HepG2 (cell line): ENCODE results near the gene DDX19B. TPM values are rescaled to one million over a fixed set of nuclear protein-coding genes. Genes with fewer than 3 reads are reported as not detected.
A peak's percentile ranks its signal among the peaks of the same experiment; 100 is the strongest.

Experiments used
- ATF3 ChIP-seq: sonication (generic); formaldehyde crosslinking; IDR thresholded peaks from 2 replicates; pipeline ENCODE4 v1.4.0; 2020; ENCODE audit warnings: missing genetic modification reagents
- CBX2 ChIP-seq, 2 experiments: fragments of 200-600 bp in 1 of 2; sonication (generic); formaldehyde crosslinking in 1 of 2; IDR thresholded peaks; 2 replicates each; pipeline versions ENCODE4 v1.7.0 to v1.8.1; 2018 to 2022; ENCODE audit warnings: low read depth in 2 of 2, low read length in 1 of 2, mild to moderate bottlenecking in 1 of 2, missing genetic modification reagents in 1 of 2
- HCFC1 ChIP-seq: fragments of 150-350 bp; IDR thresholded peaks from 2 replicates; pipeline ENCODE4 v1.6.1; 2014; ENCODE audit warnings: low read depth, low read length
- HNF4A ChIP-seq: sonication (generic); formaldehyde crosslinking; IDR thresholded peaks from 2 replicates; pipeline ENCODE4 v1.4.0; 2020; ENCODE audit warnings: missing genetic modification reagents
- MTA3 ChIP-seq: sonication (generic); formaldehyde crosslinking; IDR thresholded peaks from 2 replicates; pipeline ENCODE4 v1.4.0; 2020; ENCODE audit warnings: missing genetic modification reagents
- MTERF4 ChIP-seq: sonication (generic); formaldehyde crosslinking; IDR thresholded peaks from 2 replicates; pipeline ENCODE4 v1.8.0; 2023; ENCODE audit warnings: mild to moderate bottlenecking, missing genetic modification reagents
- MXD1 ChIP-seq: sonication (generic); formaldehyde crosslinking; IDR thresholded peaks from 2 replicates; pipeline ENCODE4 v1.4.0; 2020; ENCODE audit warnings: mild to moderate bottlenecking, missing genetic modification reagents
- NFAT5 ChIP-seq: sonication (generic); formaldehyde crosslinking; IDR thresholded peaks from 2 replicates; pipeline ENCODE4 v1.4.0; 2020; ENCODE audit warnings: missing genetic modification reagents
- NFKBIZ ChIP-seq: IDR thresholded peaks from 2 replicates; pipeline ENCODE4 v1.6.1; 2018; ENCODE audit warnings: missing genetic modification reagents, missing compliant biosample characterization
- NR1H2 ChIP-seq: sonication (generic); formaldehyde crosslinking; IDR thresholded peaks from 2 replicates; pipeline ENCODE4 v1.8.1; 2022; ENCODE audit warnings: low read depth, missing genetic modification reagents, borderline replicate concordance
- RFX1 ChIP-seq: fragments of 450-650 bp; IDR thresholded peaks from 2 replicates; pipeline ENCODE4 v1.6.1; 2017
- SAFB2 ChIP-seq: sonication (generic); formaldehyde crosslinking; IDR thresholded peaks from 2 replicates; pipeline ENCODE4 v1.5.1; 2020; ENCODE audit warnings: missing genetic modification reagents, low read depth, mild to moderate bottlenecking, borderline replicate concordance
- SMAD3 ChIP-seq: sonication (generic); formaldehyde crosslinking; IDR thresholded peaks from 2 replicates; pipeline ENCODE4 v1.4.0; 2020; ENCODE audit warnings: missing genetic modification reagents
- ZBTB20 ChIP-seq: sonication (generic); formaldehyde crosslinking; IDR thresholded peaks from 2 replicates; pipeline ENCODE4 v1.8.1; 2023; ENCODE audit warnings: missing genetic modification reagents, low read depth, mild to moderate bottlenecking, borderline replicate concordance
- ZMAT5 ChIP-seq: sonication (generic); formaldehyde crosslinking; IDR thresholded peaks from 2 replicates; pipeline ENCODE4 v1.5.0; 2020; ENCODE audit warnings: mild to moderate bottlenecking, low read depth, missing genetic modification reagents, borderline replicate concordance
- ZMYM4 ChIP-seq: sonication (generic); formaldehyde crosslinking; IDR thresholded peaks from 2 replicates; pipeline ENCODE4 v1.8.1; 2023; ENCODE audit warnings: mild to moderate bottlenecking, missing genetic modification reagents
- ZNF333 ChIP-seq: sonication (generic); formaldehyde crosslinking; IDR thresholded peaks from 2 replicates; pipeline ENCODE4 v1.4.0; 2020; ENCODE audit warnings: mild to moderate bottlenecking, missing genetic modification reagents, borderline replicate concordance
- ZNF740 ChIP-seq: sonication (generic); formaldehyde crosslinking; IDR thresholded peaks from 2 replicates; pipeline ENCODE4 v1.4.0; 2020; ENCODE audit warnings: missing genetic modification reagents
- ZNF747 ChIP-seq: sonication (generic); formaldehyde crosslinking; IDR thresholded peaks from 2 replicates; pipeline ENCODE4 v1.8.1; 2023; ENCODE audit warnings: missing genetic modification reagents, mild to moderate bottlenecking, borderline replicate concordance
- ZNF749 ChIP-seq: sonication (generic); formaldehyde crosslinking; IDR thresholded peaks from 2 replicates; pipeline ENCODE4 v1.8.0; 2022; ENCODE audit warnings: mild to moderate bottlenecking, missing genetic modification reagents, moderate library complexity, borderline replicate concordance
- ZNF891 ChIP-seq: sonication (generic); formaldehyde crosslinking; IDR thresholded peaks from 2 replicates; pipeline ENCODE4 v1.5.0; 2020; ENCODE audit warnings: mild to moderate bottlenecking, missing genetic modification reagents
- ZZZ3 ChIP-seq: sonication (generic); formaldehyde crosslinking; IDR thresholded peaks from 2 replicates; pipeline ENCODE4 v1.4.0; 2020; ENCODE audit warnings: missing genetic modification reagents, mild to moderate bottlenecking, borderline replicate concordance
- polyA plus RNA-seq, 8 experiments: library from polyadenylated mRNA; depleted of rRNA in 3 of 8; stranded (reverse) in 7 of 8; unstranded in 1 of 8; fragments of >200 nt; fragmentation: Illumina TruSeq in 4 of 8; extraction: Trizol in 4 of 8; gene quantifications; 2 replicates each; pipeline versions ENCODE4 v1.2.1 to v1.2.3, GENCODE V29; 2011 to 2016; ENCODE audit warnings: low read depth in 4 of 8, missing spikeins in 1 of 8, mixed read lengths in 1 of 8; ENCODE audit not compliant: insufficient read depth in 1 of 8
- total RNA-seq, 5 experiments: library from RNA; depleted of rRNA; stranded (reverse); fragments of >200 nt; fragmentation: Illumina TruSeq; extraction: Trizol; gene quantifications; 2 replicates each; pipeline ENCODE4 v1.2.3, GENCODE V29; 2016; ENCODE audit warnings: low read depth in 1 of 5

The DDX19B gene
- total and polyA plus RNA-seq, 2 of the 13 experiments (the other 11 are each of a cell fraction or from before 2014, with no cell fraction given) = 36.2 to 40.0 TPM

GRCh38 chr16:70254180-70254964 lies 44.6 kb upstream of the DDX19B start (continued):
- TF ChIP-seq ZNF747 (CRISPR knock-in tag) = 0 out of 2 replicates have a peak, but pooled peaks have one; percentile 26
- TF ChIP-seq NFKBIZ (CRISPR knock-in tag) = no peak
- TF ChIP-seq SAFB2 (CRISPR knock-in tag) = no peak
- peak; percentile 76 for TF ChIP-seq HNF4A (CRISPR knock-in tag)
- peak; percentile 44; the same call in 1 of the 2 replicates for TF ChIP-seq ZNF891 (CRISPR knock-in tag)
- no peak for TF ChIP-seq ZNF333
- TF ChIP-seq ZNF740 = no peak
- TF ChIP-seq ZNF749 = no peak
- no peak for TF ChIP-seq HCFC1
- no peak for TF ChIP-seq NFAT5 (CRISPR knock-in tag)
- no peak for TF ChIP-seq NR1H2 (CRISPR knock-in tag)
- TF ChIP-seq ZZZ3 (CRISPR knock-in tag) = no peak
- TF ChIP-seq ATF3 = no peak
- no peak for TF ChIP-seq ZMAT5
- TF ChIP-seq CBX2 (IDR thresholded peaks at IDR 0.05; ENCODE audit: low read depth, low read length) = no peak
- no peak for TF ChIP-seq CBX2 (CRISPR knock-in tag; IDR thresholded peaks at IDR 0.05; ENCODE audit: low read depth)
- TF ChIP-seq MTA3 (CRISPR knock-in tag) = no peak
- no peak for TF ChIP-seq SMAD3
- no peak for TF ChIP-seq ZBTB20 (CRISPR knock-in tag)
- TF ChIP-seq RFX1 = no peak
- TF ChIP-seq MXD1 (CRISPR knock-in tag) = no peak
- TF ChIP-seq MTERF4 (CRISPR knock-in tag) = no peak
- peak; percentile 65 for TF ChIP-seq ZMYM4 (CRISPR knock-in tag)
